GM12872 (cell line): ENCODE results near the gene AFF2.

Experiments used
- CTCF ChIP-seq: IDR thresholded peaks from 3 replicates; pipeline ENCODE4 v1.5.1; 2011; ENCODE audit warnings: low read depth, mild to moderate bottlenecking, low read length, moderate library complexity; ENCODE audit not compliant: insufficient read depth

AFF2 gene

GRCh38 chrX:148903176-148903575, 402.8 kb downstream of the AFF2 start:
- no peak for TF ChIP-seq CTCF

- TF ChIP-seq CTCF: no peak
These were observed 404.1 kb downstream of the AFF2 start for GRCh38 chrX:148904421-148905111.

- TF ChIP-seq CTCF: no peak
These were observed 405.0 kb downstream of the AFF2 start for GRCh38 chrX:148905400-148905799.

- no peak for TF ChIP-seq CTCF
These were observed 409.3 kb downstream of the AFF2 start for GRCh38 chrX:148909758-148910157.

- no peak for TF ChIP-seq CTCF
These were observed 413.6 kb downstream of the AFF2 start for GRCh38 chrX:148913971-148914370.

GRCh38 chrX:148914783-148915182, 414.4 kb downstream of the AFF2 start:
- TF ChIP-seq CTCF: no peak

- TF ChIP-seq CTCF: no peak
These were observed 415.1 kb downstream of the AFF2 start for GRCh38 chrX:148915474-148915873.
